GM10266 (cell line): ENCODE data around the gene KCNE1.

Source experiments
- DNase-seq: peaks from one replicate; pipeline ENCODE4 v3.0.0; 2012; ENCODE audit errors: extremely low spot score
- TF ChIP-seq, protein P1 (sequence below): IDR thresholded peaks from 2 replicates; pipeline ENCODE4 v1.5.1; 2012; ENCODE audit warnings: mild to moderate bottlenecking, low read depth; ENCODE audit not compliant: control insufficient read depth, insufficient read depth; ENCODE audit errors: missing control alignments

The KCNE1 gene

DNA sequence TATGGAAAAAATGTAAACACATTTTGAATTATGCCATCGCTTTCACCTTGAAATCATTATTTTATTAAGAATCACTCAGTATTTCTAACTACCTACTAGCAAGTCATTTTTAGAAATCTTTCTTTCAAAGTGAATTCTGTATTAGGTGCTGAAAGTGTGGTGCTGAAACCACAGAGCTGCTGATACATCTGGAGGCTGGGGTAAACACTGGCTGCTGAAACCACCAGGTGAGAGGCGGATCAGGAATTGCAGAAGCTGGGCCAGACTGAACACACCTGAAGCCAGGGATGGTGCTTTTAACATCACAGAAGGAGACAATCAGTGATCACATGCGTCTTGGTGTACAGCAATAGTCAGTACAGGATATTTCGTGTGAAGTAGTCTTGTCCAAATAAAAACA is 42.2 kb upstream of the KCNE1 start:
- TF ChIP-seq, protein P1, sequence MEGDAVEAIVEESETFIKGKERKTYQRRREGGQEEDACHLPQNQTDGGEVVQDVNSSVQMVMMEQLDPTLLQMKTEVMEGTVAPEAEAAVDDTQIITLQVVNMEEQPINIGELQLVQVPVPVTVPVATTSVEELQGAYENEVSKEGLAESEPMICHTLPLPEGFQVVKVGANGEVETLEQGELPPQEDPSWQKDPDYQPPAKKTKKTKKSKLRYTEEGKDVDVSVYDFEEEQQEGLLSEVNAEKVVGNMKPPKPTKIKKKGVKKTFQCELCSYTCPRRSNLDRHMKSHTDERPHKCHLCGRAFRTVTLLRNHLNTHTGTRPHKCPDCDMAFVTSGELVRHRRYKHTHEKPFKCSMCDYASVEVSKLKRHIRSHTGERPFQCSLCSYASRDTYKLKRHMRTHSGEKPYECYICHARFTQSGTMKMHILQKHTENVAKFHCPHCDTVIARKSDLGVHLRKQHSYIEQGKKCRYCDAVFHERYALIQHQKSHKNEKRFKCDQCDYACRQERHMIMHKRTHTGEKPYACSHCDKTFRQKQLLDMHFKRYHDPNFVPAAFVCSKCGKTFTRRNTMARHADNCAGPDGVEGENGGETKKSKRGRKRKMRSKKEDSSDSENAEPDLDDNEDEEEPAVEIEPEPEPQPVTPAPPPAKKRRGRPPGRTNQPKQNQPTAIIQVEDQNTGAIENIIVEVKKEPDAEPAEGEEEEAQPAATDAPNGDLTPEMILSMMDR: no peak
- no peak for DNase-seq

- TF ChIP-seq, protein P1: no peak
- no peak for DNase-seq
Observed at GRCh38 chr21:34553151-34553952, 41.3 kb upstream of the KCNE1 start.

DNA sequence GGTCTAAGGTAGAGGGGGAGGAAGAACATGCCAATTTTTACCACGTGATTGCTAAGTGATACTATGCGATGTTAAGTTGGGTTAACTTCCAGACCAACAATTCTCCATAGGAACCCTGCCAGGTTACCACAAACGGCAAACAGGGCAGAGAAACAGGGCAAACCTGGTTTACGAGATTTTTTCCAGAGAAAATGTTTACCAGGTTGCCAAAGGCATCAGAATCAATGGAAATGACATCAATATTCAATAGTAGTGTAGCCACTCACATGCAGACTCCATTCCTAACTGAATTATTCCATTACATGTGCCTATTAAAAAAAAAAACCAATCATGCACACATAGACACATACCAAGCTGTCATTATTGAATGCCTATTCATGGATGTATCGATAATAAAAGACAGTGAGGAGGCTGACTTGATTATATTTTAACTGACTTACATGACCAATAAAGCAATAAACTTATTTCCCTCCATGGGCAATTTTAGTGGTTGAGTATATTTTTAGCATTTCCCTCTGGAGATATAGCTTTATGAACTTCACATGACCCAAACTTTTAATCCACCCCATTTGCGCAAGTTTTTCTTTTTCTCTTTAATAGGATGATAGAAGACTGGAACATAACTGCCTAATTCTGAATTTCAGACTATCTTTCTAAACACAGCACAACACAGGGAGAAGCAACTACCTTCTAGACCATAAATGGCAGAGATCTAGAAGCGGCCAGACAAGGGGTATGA is 40.5 kb upstream of the KCNE1 start:
- no peak for DNase-seq
- TF ChIP-seq, protein P1: no peak

- TF ChIP-seq, protein P1: no peak
Observed at GRCh38 chr21:34550182-34550799, 38.3 kb upstream of the KCNE1 start.

DNA sequence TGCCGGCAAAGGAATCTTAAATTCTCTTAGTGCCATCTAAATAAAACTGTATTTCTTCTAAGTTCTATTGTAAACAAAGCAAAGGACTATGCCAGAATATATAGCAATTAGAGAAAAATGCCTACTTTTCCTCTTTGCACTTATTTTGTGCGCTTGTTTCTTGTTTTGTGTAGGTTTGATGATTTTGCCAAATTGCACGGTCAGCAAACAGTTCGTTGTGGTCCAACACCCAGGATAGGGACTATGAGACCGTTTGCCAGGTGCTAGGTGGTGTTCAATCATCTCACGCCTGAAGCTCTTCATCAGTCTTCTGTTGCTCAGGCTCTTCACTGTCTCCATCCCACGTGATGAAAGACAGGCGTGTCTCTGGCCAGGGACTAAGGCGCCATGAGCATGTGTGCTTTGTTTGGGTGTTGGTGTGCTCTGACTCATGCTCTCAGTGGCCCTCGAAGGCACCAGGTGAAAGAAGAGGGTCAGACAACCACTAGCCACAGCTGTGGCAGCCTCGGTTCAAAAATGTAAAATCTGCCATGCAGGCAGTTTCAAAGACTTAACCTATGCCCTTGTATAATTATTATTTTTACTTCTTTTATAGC is 36.9 kb upstream of the KCNE1 start:
- no peak for DNase-seq
- TF ChIP-seq, protein P1: no peak

More at GRCh38 chr21:34550182-34550799, 38.3 kb upstream of the KCNE1 start:
- DNase-seq: no peak

GRCh38 chr21:34546542-34546941 is 34.5 kb upstream of the KCNE1 start:
- no peak for DNase-seq
- TF ChIP-seq, protein P1: no peak
